ENCODE measurements around the gene DENND1A.
"Not testable (repeated sequence)": the region's sequence is repeated elsewhere in the genome, so short reads cannot be mapped to it uniquely, and the experiment has no call there.

Gene DENND1A

GRCh38 chr9:123336959-123337358, 593.0 kb downstream of the DENND1A start:
- H3K36me3 ChIP-seq (ENCODE audit: control insufficient read depth, insufficient read depth, low read length), result no peaks in the 10 kb centered on the region
- H2AFZ ChIP-seq, result no peak overlapping the region
- no peak for TF ChIP-seq CTCF (IDR thresholded peaks at IDR 0.05)
- no peak overlapping the region for H3K4me3 ChIP-seq (ENCODE audit: low read depth, low read length)
- H3K9ac ChIP-seq, result no peak overlapping the region
- H3K27me3 ChIP-seq (ENCODE audit: control insufficient read depth, insufficient read depth, low read length), result no peaks in the 10 kb centered on the region
- H3K79me2 ChIP-seq, result no peaks in the 10 kb centered on the region
- H3K4me2 ChIP-seq (ENCODE audit: low read length), result no peak overlapping the region
- H3K9me3 ChIP-seq (ENCODE audit: control insufficient read depth, low read length), result no peaks in the 10 kb centered on the region
- H3K27ac ChIP-seq, result peak overlapping the region; percentile 98
- H3K4me1 ChIP-seq, result peaks cover 26% of the 10 kb centered on the region

- no peaks in the 10 kb centered on the region for H3K27me3 ChIP-seq (ENCODE audit: control insufficient read depth, insufficient read depth, low read length)
- H3K9ac ChIP-seq, result no peak overlapping the region
- H3K4me2 ChIP-seq (ENCODE audit: low read length), result peak overlapping the region; percentile 74
- H3K79me2 ChIP-seq, result no peaks in the 10 kb centered on the region
- H3K36me3 ChIP-seq (ENCODE audit: control insufficient read depth, insufficient read depth, low read length), result no peaks in the 10 kb centered on the region
- H3K4me3 ChIP-seq (ENCODE audit: low read depth, low read length), result no peak overlapping the region
- peak overlapping the region; percentile 68 for H2AFZ ChIP-seq
- TF ChIP-seq CTCF (IDR thresholded peaks at IDR 0.05), result no peak
- H3K4me1 ChIP-seq, result peaks cover 26% of the 10 kb centered on the region
- H3K27ac ChIP-seq, result peak overlapping the region; percentile 98
- H3K9me3 ChIP-seq (ENCODE audit: control insufficient read depth, low read length), result no peaks in the 10 kb centered on the region
Observed at GRCh38 chr9:123336449-123336848, 593.5 kb downstream of the DENND1A start.

- no peak overlapping the region for H3K9ac ChIP-seq
- TF ChIP-seq CTCF (IDR thresholded peaks at IDR 0.05), result no peak
- peak overlapping the region; percentile 98 for H3K27ac ChIP-seq
Observed at GRCh38 chr9:123335986-123336329, 594.0 kb downstream of the DENND1A start.

GRCh38 chr9:123335193-123335985, 594.5 kb downstream of the DENND1A start:
- no peaks in the 10 kb centered on the region for H3K27me3 ChIP-seq (ENCODE audit: control insufficient read depth, insufficient read depth, low read length)
- no peaks in the 10 kb centered on the region for H3K36me3 ChIP-seq (ENCODE audit: control insufficient read depth, insufficient read depth, low read length)
- peak overlapping the region; percentile 98 for H3K27ac ChIP-seq
- no peaks in the 10 kb centered on the region for H3K9me3 ChIP-seq (ENCODE audit: control insufficient read depth, low read length)
- H3K4me3 ChIP-seq (ENCODE audit: low read depth, low read length), result peak overlapping the region; percentile 26
- no peak for TF ChIP-seq CTCF (IDR thresholded peaks at IDR 0.05)
- peaks cover 24% of the 10 kb centered on the region for H3K4me1 ChIP-seq
- H2AFZ ChIP-seq, result peak overlapping the region; percentile 68
- peak overlapping the region; percentile 74 for H3K4me2 ChIP-seq (ENCODE audit: low read length)
- H3K79me2 ChIP-seq, result no peaks in the 10 kb centered on the region
- H3K9ac ChIP-seq, result no peak overlapping the region

More at GRCh38 chr9:123335986-123336329, 594.0 kb downstream of the DENND1A start:
- Histone ChIP-seq H3K4me2 (ENCODE audit: low read length) (peak overlapping the region; percentile 74), H3K9me3 (ENCODE audit: control insufficient read depth, low read length) (no peaks in the 10 kb centered on the region), H2AFZ (peak overlapping the region; percentile 68), H3K36me3 (ENCODE audit: control insufficient read depth, insufficient read depth, low read length) (no peaks in the 10 kb centered on the region), H3K79me2 (no peaks in the 10 kb centered on the region), H3K4me1 (peaks cover 26% of the 10 kb centered on the region), H3K4me3 (ENCODE audit: low read depth, low read length) (peak overlapping the region; percentile 26), H3K27me3 (ENCODE audit: control insufficient read depth, insufficient read depth, low read length) (no peaks in the 10 kb centered on the region)

GRCh38 chr9:123334639-123335038, 595.3 kb downstream of the DENND1A start:
- H3K79me2 ChIP-seq, result no peaks in the 10 kb centered on the region
- no peak overlapping the region for H3K9ac ChIP-seq
- H3K27ac ChIP-seq, result peak overlapping the region; percentile 98
- peaks cover 23% of the 10 kb centered on the region for H3K4me1 ChIP-seq
- H3K4me3 ChIP-seq (ENCODE audit: low read depth, low read length), result no peak overlapping the region
- no peak overlapping the region for H3K4me2 ChIP-seq (ENCODE audit: low read length)
- H2AFZ ChIP-seq, result no peak overlapping the region
- H3K36me3 ChIP-seq (ENCODE audit: control insufficient read depth, insufficient read depth, low read length), result no peaks in the 10 kb centered on the region
- H3K9me3 ChIP-seq (ENCODE audit: control insufficient read depth, low read length), result no peaks in the 10 kb centered on the region
- TF ChIP-seq CTCF (IDR thresholded peaks at IDR 0.05), result no peak
- no peaks in the 10 kb centered on the region for H3K27me3 ChIP-seq (ENCODE audit: control insufficient read depth, insufficient read depth, low read length)

- not testable (repeated sequence) for H3K79me2 ChIP-seq; H3K36me3 ChIP-seq (ENCODE audit: control insufficient read depth, insufficient read depth, low read length); H3K4me2 ChIP-seq (ENCODE audit: low read length); H3K9me3 ChIP-seq (ENCODE audit: control insufficient read depth, low read length); H3K4me3 ChIP-seq (ENCODE audit: low read depth, low read length); H3K27me3 ChIP-seq (ENCODE audit: control insufficient read depth, insufficient read depth, low read length); H2AFZ ChIP-seq; H3K9ac ChIP-seq
- H3K4me1 ChIP-seq, result peaks cover 33% of the 10 kb centered on the region
- H3K27ac ChIP-seq, result peak overlapping the region; percentile 98
Observed at GRCh38 chr9:123333058-123333669, 596.8 kb downstream of the DENND1A start.
